ENCODE data around the gene SLC34A3. TPM values are rescaled to one million over a fixed set of nuclear protein-coding genes. Genes with fewer than 3 reads are reported as not detected.
A peak's percentile ranks its signal among the peaks of the same experiment; 100 is the strongest.

The SLC34A3 gene
- total RNA-seq: under 1 TPM in 6 of 8 experiments, not detected in 2; 0.11 to 0.49 (median 0.20) TPM

- H3K27ac ChIP-seq: no peak within 1 kb of the TSS
- WGBS, 10 experiments: 100% methylated on average over 1 to 2 of the region's 14 CpGs; no CpG with 5 or more reads in 8 of the 10 experiments
- H3K4me1 ChIP-seq (replicated peaks in 1 of 2): peaks cover 0 to under 1% of the 10 kb centered on the region in 2 donors
- no peak within 1 kb of the TSS for H3K4me3 ChIP-seq
- in situ Hi-C loops (cut with MboI; ENCODE audit: low pct_unique_long_range_greater_than_20kb in 2 of 9, low sequenced_read_pairs in 9 of 9, unreplicated experiment in 9 of 9): loop anchor here in 1 of 9 experiments (25.0 kb wide), 1 partner anchor 119 kb away; the partner anchor contains the start of gene DPP7
- no peak for ATAC-seq (replicated peaks in 6 of 8)
Observed at GRCh38 chr9:137230705-137231371, at the start of gene SLC34A3. Gene SLC34A3 (plus strand): TSS chr9:137230901. CDS start chr9:137231703, 802 bp downstream.

- H3K4me1 ChIP-seq (replicated peaks in 1 of 2): peaks cover under 1% of the 10 kb centered on the region in 2 donors
- H3K4me3 ChIP-seq: no peak overlapping the region
- peak in 1 of 8 experiments; percentile 4 for ATAC-seq (replicated peaks in 6 of 8)
- H3K27ac ChIP-seq: no peak overlapping the region
- in situ Hi-C loops (cut with MboI; ENCODE audit: low pct_unique_long_range_greater_than_20kb in 2 of 9, low sequenced_read_pairs in 9 of 9, unreplicated experiment in 9 of 9): no loop called here
- 80 to 100% methylated on average over 1 of the region's 22 CpGs; no CpG with 5 or more reads in 8 of the 10 experiments for WGBS, 10 experiments
Observed at GRCh38 chr9:137181680-137182079, 49.0 kb upstream of the SLC34A3 start.

GRCh38 chr9:137182836-137183235, 47.9 kb upstream of the SLC34A3 start:
- in situ Hi-C loops (cut with MboI; ENCODE audit: low pct_unique_long_range_greater_than_20kb in 2 of 9, low sequenced_read_pairs in 9 of 9, unreplicated experiment in 9 of 9): no loop called here
- Histone ChIP-seq H3K27ac (no peak overlapping the region), H3K4me3 (no peak overlapping the region), H3K4me1 (replicated peaks in 1 of 2) (peaks cover 9 to 10% of the 10 kb centered on the region in 2 donors)
- 17 to 100% (median 92%) methylated on average over 1 to 10 of the region's 17 CpGs; no CpG with 5 or more reads in 3 of the 10 experiments for WGBS, 10 experiments
- ATAC-seq (replicated peaks in 6 of 8): no peak

DNA sequence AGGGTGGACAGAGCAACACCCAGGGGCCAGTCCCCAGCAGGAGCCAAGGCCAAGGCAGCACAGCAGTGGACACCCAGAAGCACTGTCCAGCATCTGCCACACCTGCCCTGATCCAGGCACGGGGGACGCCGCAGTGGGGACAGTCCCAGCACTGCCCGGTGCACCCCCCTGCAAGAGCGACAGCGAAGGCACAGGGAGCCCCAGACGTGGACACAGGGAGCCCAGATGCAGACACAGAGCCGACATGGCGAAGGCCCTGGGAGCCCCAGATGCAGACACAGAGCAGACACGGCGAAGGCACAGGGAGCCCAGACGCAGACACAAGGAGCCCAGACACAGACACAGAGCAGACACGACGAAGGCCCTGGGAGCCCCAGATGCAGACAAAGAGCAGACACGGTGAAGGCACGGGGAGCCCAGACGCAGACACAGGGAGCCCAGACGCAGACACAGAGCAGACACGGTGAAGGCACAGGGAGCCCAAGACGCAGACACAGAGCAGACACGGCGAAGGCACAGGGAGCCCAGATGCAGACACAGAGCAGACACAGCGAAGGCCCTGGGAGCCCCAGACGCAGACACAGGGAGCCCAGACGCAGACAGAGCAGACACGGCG, 46.6 kb upstream of the SLC34A3 start:
- Histone ChIP-seq H3K4me1 (replicated peaks in 1 of 2) (peaks cover 9 to 10% of the 10 kb centered on the region in 2 donors), H3K4me3 (no peak overlapping the region), H3K27ac (no peak overlapping the region)
- WGBS, 10 experiments: 80 to 90% (median 80%) methylated on average over 1 to 4 of the region's 27 CpGs; no CpG with 5 or more reads in 7 of the 10 experiments
- in situ Hi-C loops (cut with MboI; ENCODE audit: low pct_unique_long_range_greater_than_20kb in 2 of 9, low sequenced_read_pairs in 9 of 9, unreplicated experiment in 9 of 9): no loop called here
- no peak for ATAC-seq (replicated peaks in 6 of 8)

- WGBS, 10 experiments: 80 to 100% (median 90%) methylated on average over 1 to 2 of the region's 48 CpGs; no CpG with 5 or more reads in 7 of the 10 experiments
- in situ Hi-C loops (cut with MboI; ENCODE audit: low pct_unique_long_range_greater_than_20kb in 2 of 9, low sequenced_read_pairs in 9 of 9, unreplicated experiment in 9 of 9): no loop called here
Observed at GRCh38 chr9:137184881-137185660, 45.6 kb upstream of the SLC34A3 start.

DNA sequence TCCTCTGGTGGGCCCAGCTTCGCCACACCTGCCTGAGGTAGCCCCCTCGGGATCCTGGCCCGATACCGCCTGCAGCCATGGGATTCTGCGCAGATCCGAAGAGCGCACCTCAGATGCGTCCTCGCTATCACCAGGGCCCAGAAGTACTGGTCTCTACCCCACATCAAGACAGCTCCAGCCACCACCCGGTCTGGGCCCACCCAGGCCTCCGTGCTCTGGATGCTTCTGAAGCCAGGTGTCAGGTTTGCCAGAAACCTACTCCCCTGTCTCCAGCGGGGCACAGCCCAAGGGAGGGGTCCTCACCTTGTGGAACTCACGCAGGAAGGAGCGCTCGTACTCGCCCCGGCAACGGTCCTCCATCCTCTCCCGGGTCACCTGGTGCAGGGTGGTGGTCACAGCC, 44.8 kb upstream of the SLC34A3 start:
- 89 to 100% (median 95%) methylated on average over 2 to 5 of the region's 19 CpGs; no CpG with 5 or more reads in 6 of the 10 experiments for WGBS, 10 experiments
- in situ Hi-C loops (cut with MboI; ENCODE audit: low pct_unique_long_range_greater_than_20kb in 2 of 9, low sequenced_read_pairs in 9 of 9, unreplicated experiment in 9 of 9): no loop called here
- ATAC-seq (replicated peaks in 6 of 8): no peak
- Histone ChIP-seq H3K27ac (no peak overlapping the region), H3K4me1 (replicated peaks in 1 of 2) (peaks cover 17 to 20% of the 10 kb centered on the region in 2 donors), H3K4me3 (no peak overlapping the region)

More at GRCh38 chr9:137184881-137185660, 45.6 kb upstream of the SLC34A3 start:
- Histone ChIP-seq H3K27ac (no peak overlapping the region), H3K4me1 (replicated peaks in 1 of 2) (peaks cover 17 to 18% of the 10 kb centered on the region in 2 donors), H3K4me3 (no peak overlapping the region)
- ATAC-seq (replicated peaks in 6 of 8): no peak

DNA sequence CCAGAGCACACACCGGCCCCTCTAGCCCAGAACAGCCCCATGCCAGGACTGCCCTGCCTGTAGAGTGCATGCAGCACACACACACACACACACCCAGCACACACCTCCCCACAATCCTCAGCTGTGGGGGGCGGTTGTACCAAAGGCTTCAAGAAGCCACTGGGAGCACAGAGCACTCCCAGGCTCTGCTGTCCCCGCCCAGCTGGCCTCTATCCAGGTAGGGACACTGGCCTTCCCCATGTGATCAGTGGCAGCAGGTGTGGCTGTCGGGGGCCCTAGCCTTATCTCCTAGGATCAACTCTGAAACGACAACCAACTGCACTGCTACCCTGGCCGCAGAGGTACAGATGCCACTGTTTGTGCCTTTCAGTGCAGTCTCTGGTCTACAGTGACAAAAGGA, 44.3 kb upstream of the SLC34A3 start:
- Histone ChIP-seq H3K4me1 (replicated peaks in 1 of 2) (peaks cover 17 to 20% of the 10 kb centered on the region in 2 donors), H3K4me3 (no peak overlapping the region), H3K27ac (no peak overlapping the region)
- in situ Hi-C loops (cut with MboI; ENCODE audit: low pct_unique_long_range_greater_than_20kb in 2 of 9, low sequenced_read_pairs in 9 of 9, unreplicated experiment in 9 of 9): no loop called here
- WGBS, 10 experiments: 69 to 100% (median 88%) methylated on average over 1 to 2 of the region's 6 CpGs; no CpG with 5 or more reads in 6 of the 10 experiments
- ATAC-seq (replicated peaks in 6 of 8): no peak

- peak overlapping the region; percentile 83 to 93 (median 90) for H3K4me3 ChIP-seq
- in situ Hi-C loops (cut with MboI; ENCODE audit: low pct_unique_long_range_greater_than_20kb in 2 of 9, low sequenced_read_pairs in 9 of 9, unreplicated experiment in 9 of 9): no loop called here
- ATAC-seq (replicated peaks in 6 of 8): no peak
- 60 to 100% (median 83%) methylated on average over 1 to 7 of the region's 15 CpGs; no CpG with 5 or more reads in 2 of the 10 experiments for WGBS, 10 experiments
- peaks cover 17 to 20% of the 10 kb centered on the region in 2 donors for H3K4me1 ChIP-seq (replicated peaks in 1 of 2)
- H3K27ac ChIP-seq: no peak overlapping the region
Observed at GRCh38 chr9:137187386-137187785, 43.3 kb upstream of the SLC34A3 start.

DNA sequence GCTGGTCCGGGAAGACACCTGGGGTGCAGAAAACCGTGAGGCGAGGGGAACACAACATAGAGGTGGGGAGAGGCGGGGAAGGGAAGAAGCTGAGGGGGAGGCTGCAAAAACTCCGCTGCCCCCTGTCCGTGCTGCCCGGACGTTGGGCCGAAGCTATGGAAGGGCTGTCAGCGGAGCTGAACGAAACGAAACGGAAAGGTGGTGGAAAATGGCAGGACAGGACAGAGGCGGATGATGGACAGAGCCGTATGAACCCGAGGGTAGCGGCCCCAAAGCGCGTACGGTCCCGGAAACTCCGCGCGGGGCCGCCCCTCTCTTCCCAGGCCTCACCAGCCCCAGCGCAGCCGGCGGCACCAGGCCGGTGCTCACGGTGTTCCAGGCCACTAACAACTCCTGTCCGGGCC, 42.6 kb upstream of the SLC34A3 start:
- WGBS, 10 experiments: 0 to 17% (median 0%) methylated on average over 1 to 8 of the region's 31 CpGs; no CpG with 5 or more reads in 6 of the 10 experiments
- peak in 4 of 8 experiments; percentile 1 to 8 (median 4) for ATAC-seq (replicated peaks in 6 of 8)
- Histone ChIP-seq H3K27ac (peak overlapping the region; percentile 25 to 96), H3K4me1 (replicated peaks in 1 of 2) (peaks cover 17 to 20% of the 10 kb centered on the region in 2 donors), H3K4me3 (peak overlapping the region; percentile 83 to 93 (median 90))
- in situ Hi-C loops (cut with MboI; ENCODE audit: low pct_unique_long_range_greater_than_20kb in 2 of 9, low sequenced_read_pairs in 9 of 9, unreplicated experiment in 9 of 9): no loop called here

- Histone ChIP-seq H3K4me1 (replicated peaks in 1 of 2) (peaks cover 17 to 20% of the 10 kb centered on the region in 2 donors), H3K27ac (peak within 1 kb of the TSS; percentile 93 to 96), H3K4me3 (peak within 1 kb of the TSS; percentile 83 to 93 (median 90))
- WGBS, 10 experiments: 0% methylated on average over 11 of the region's 98 CpGs; no CpG with 5 or more reads in 9 of the 10 experiments
- ATAC-seq (replicated peaks in 6 of 8): peak; percentile 85 to 92 (median 90)
- in situ Hi-C loops (cut with MboI; ENCODE audit: low pct_unique_long_range_greater_than_20kb in 2 of 9, low sequenced_read_pairs in 9 of 9, unreplicated experiment in 9 of 9): no loop called here
Observed at GRCh38 chr9:137188490-137189296, 42.0 kb upstream of the SLC34A3 start, which contains the start of the genes ANAPC2 and SSNA1. Gene ANAPC2 (minus strand): TSS chr9:137188560. CDS start chr9:137188532, 28 bp downstream. Gene SSNA1 (plus strand): TSS chr9:137188676. CDS start chr9:137188727, 51 bp downstream.

DNA sequence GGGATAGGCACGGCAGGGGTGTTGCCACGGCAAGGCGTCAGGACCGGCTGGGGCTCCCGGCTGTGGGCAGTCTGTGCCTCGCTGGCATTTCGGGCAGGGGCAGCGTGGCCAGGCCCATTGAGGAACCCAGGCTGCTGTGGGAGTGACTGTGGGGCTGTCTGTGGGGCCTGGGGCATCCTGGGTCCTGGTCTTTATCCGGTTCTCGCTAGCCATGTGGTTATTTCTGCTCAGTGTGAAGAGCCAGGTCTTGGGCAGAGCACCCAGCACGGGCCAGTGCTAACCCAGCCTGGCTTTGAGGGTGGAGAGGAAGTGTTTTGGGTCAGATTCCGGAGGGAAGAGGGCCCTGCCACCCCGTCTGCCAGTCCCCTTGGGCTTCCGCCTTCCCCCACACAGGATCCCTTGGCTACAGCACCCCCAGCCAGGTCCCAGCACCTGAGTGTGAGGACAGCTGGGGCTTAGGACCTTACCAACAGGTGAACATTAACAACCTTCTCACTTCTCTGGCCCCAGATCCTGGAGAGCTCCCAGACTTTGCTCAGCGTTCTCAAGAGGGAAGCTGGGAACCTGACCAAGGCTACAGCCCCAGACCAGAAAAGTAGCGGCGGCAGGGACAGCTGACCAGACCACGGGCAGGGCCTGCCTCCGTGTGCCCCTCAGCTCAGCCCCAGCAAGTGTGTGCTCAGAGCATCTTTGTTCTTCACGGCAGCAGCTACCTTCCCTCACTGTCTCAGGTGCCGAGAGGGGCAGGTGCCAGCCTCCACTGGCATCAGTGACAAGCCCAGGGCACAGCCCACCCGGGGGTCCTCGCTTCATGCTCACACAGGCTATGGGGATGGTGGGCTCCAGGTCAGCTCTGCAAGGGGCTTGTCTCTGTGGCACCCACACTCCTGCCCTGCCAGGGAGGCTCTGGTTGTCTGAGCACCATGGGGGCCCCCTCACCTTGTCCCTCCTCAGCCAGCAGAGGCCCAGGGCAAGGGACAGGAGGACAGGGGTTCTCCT, 41.1 kb upstream of the SLC34A3 start:
- peak in 2 of 8 experiments; percentile 1 to 4 for ATAC-seq (replicated peaks in 6 of 8)
- 53 to 82% (median 70%) methylated on average over 2 to 7 of the region's 23 CpGs; no CpG with 5 or more reads in 5 of the 10 experiments for WGBS, 10 experiments
- Histone ChIP-seq H3K4me3 (peak overlapping the region; percentile 83 to 93 (median 90)), H3K4me1 (replicated peaks in 1 of 2) (peaks cover 17 to 20% of the 10 kb centered on the region in 2 donors), H3K27ac (peak overlapping the region; percentile 93 to 96)
- in situ Hi-C loops (cut with MboI; ENCODE audit: low pct_unique_long_range_greater_than_20kb in 2 of 9, low sequenced_read_pairs in 9 of 9, unreplicated experiment in 9 of 9): no loop called here
